ENCODE results near the gene ZRSR2. TPM values are rescaled to one million over a fixed set of nuclear protein-coding genes. Genes with fewer than 3 reads are reported as not detected.

ZRSR2 gene
- total and polyA plus RNA-seq, 2 of the 8 experiments (the other 6 are each of a cell fraction or from before 2014, with no cell fraction given) = 3.9 to 6.9 TPM

DNA sequence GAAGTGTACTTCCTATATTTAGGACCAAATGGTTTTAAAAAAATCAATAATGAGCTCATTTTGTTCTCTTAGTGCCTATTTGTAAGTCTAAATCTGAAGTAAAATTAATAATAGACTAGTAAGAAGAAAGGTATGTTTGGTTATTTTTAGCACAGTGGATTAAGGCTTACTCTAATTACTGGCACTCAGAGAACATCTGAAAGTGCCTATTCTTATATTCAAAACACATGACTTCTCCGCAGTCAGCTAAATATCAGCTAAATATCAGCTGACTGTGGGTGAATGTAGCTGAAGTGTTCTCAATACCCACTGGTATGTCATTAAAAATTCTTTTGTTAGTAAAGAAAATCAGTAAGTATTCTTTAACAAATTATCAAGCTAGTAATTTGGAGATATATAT lies 58.3 kb downstream of the ZRSR2 start (continued):
- TF ChIP-seq, protein P1, sequence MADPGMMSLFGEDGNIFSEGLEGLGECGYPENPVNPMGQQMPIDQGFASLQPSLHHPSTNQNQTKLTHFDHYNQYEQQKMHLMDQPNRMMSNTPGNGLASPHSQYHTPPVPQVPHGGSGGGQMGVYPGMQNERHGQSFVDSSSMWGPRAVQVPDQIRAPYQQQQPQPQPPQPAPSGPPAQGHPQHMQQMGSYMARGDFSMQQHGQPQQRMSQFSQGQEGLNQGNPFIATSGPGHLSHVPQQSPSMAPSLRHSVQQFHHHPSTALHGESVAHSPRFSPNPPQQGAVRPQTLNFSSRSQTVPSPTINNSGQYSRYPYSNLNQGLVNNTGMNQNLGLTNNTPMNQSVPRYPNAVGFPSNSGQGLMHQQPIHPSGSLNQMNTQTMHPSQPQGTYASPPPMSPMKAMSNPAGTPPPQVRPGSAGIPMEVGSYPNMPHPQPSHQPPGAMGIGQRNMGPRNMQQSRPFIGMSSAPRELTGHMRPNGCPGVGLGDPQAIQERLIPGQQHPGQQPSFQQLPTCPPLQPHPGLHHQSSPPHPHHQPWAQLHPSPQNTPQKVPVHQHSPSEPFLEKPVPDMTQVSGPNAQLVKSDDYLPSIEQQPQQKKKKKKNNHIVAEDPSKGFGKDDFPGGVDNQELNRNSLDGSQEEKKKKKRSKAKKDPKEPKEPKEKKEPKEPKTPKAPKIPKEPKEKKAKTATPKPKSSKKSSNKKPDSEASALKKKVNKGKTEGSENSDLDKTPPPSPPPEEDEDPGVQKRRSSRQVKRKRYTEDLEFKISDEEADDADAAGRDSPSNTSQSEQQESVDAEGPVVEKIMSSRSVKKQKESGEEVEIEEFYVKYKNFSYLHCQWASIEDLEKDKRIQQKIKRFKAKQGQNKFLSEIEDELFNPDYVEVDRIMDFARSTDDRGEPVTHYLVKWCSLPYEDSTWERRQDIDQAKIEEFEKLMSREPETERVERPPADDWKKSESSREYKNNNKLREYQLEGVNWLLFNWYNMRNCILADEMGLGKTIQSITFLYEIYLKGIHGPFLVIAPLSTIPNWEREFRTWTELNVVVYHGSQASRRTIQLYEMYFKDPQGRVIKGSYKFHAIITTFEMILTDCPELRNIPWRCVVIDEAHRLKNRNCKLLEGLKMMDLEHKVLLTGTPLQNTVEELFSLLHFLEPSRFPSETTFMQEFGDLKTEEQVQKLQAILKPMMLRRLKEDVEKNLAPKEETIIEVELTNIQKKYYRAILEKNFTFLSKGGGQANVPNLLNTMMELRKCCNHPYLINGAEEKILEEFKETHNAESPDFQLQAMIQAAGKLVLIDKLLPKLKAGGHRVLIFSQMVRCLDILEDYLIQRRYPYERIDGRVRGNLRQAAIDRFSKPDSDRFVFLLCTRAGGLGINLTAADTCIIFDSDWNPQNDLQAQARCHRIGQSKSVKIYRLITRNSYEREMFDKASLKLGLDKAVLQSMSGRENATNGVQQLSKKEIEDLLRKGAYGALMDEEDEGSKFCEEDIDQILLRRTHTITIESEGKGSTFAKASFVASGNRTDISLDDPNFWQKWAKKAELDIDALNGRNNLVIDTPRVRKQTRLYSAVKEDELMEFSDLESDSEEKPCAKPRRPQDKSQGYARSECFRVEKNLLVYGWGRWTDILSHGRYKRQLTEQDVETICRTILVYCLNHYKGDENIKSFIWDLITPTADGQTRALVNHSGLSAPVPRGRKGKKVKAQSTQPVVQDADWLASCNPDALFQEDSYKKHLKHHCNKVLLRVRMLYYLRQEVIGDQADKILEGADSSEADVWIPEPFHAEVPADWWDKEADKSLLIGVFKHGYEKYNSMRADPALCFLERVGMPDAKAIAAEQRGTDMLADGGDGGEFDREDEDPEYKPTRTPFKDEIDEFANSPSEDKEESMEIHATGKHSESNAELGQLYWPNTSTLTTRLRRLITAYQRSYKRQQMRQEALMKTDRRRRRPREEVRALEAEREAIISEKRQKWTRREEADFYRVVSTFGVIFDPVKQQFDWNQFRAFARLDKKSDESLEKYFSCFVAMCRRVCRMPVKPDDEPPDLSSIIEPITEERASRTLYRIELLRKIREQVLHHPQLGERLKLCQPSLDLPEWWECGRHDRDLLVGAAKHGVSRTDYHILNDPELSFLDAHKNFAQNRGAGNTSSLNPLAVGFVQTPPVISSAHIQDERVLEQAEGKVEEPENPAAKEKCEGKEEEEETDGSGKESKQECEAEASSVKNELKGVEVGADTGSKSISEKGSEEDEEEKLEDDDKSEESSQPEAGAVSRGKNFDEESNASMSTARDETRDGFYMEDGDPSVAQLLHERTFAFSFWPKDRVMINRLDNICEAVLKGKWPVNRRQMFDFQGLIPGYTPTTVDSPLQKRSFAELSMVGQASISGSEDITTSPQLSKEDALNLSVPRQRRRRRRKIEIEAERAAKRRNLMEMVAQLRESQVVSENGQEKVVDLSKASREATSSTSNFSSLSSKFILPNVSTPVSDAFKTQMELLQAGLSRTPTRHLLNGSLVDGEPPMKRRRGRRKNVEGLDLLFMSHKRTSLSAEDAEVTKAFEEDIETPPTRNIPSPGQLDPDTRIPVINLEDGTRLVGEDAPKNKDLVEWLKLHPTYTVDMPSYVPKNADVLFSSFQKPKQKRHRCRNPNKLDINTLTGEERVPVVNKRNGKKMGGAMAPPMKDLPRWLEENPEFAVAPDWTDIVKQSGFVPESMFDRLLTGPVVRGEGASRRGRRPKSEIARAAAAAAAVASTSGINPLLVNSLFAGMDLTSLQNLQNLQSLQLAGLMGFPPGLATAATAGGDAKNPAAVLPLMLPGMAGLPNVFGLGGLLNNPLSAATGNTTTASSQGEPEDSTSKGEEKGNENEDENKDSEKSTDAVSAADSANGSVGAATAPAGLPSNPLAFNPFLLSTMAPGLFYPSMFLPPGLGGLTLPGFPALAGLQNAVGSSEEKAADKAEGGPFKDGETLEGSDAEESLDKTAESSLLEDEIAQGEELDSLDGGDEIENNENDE (IDR thresholded peaks at IDR 0.05; ENCODE audit: insufficient replicate concordance, low read length) = no peak
- TF ChIP-seq CTBP2 (IDR thresholded peaks at IDR 0.05; ENCODE audit: borderline replicate concordance, insufficient read depth, insufficient read length, low read length) (no peak), JUN (IDR thresholded peaks at IDR 0.05; ENCODE audit: low read depth, low read length) (no peak), TAF1 (IDR thresholded peaks at IDR 0.05; ENCODE audit: low read depth, low read length) (no peak), SUZ12 (IDR thresholded peaks at IDR 0.05; ENCODE audit: low read length) (no peak), EP300 (IDR thresholded peaks at IDR 0.05; ENCODE audit: borderline replicate concordance in 1 of 2, low read depth in 2 of 2, low read length in 2 of 2) (no peak), SIX5 (IDR thresholded peaks at IDR 0.05; ENCODE audit: low read depth, low read length) (no peak)
- TF ChIP-seq, protein P2, sequence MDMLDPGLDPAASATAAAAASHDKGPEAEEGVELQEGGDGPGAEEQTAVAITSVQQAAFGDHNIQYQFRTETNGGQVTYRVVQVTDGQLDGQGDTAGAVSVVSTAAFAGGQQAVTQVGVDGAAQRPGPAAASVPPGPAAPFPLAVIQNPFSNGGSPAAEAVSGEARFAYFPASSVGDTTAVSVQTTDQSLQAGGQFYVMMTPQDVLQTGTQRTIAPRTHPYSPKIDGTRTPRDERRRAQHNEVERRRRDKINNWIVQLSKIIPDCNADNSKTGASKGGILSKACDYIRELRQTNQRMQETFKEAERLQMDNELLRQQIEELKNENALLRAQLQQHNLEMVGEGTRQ (IDR thresholded peaks at IDR 0.05; ENCODE audit: low read length) = no peak
- TF ChIP-seq, protein P3, sequence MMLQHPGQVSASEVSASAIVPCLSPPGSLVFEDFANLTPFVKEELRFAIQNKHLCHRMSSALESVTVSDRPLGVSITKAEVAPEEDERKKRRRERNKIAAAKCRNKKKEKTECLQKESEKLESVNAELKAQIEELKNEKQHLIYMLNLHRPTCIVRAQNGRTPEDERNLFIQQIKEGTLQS (IDR thresholded peaks at IDR 0.05; ENCODE audit: insufficient read depth, low read depth, low read length) = no peak

Measured in H1 (cell line).